Panc1 (cell line): ENCODE data around the gene CABCOCO1. TPM values are rescaled to one million over a fixed set of nuclear protein-coding genes. Genes with fewer than 3 reads are reported as not detected.

ENCODE experiments used
- ATAC-seq: fragments of 200-7000 bp; cut with Tn5 transposase; 2 replicates; pipeline ENCODE4 v1.9.1; 2020; ENCODE audit warnings: mild to moderate bottlenecking, moderate library complexity
- BruUV-seq: library from RNA; stranded (reverse); fragments of 400-500 nt; replicated peaks from 2 replicates; lab custom pipeline; 2021; lab: Mats Ljungman, UMichigan
- CTCF ChIA-PET: fragments of 300-600 bp; sonication (Branson Sonifier 250); formaldehyde crosslinking; loops from one replicate; lab custom pipeline; 2022; ENCODE audit warnings: antibody characterized with exemption; lab: Charles Lee
- POLR2A ChIA-PET: fragments of 300-600 bp; sonication (Branson Sonifier 250); formaldehyde crosslinking; loops from one replicate; lab custom pipeline; 2022; ENCODE audit warnings: antibody characterized with exemption; lab: Charles Lee
- DNase-seq: peaks from one replicate; pipeline ENCODE4 v3.0.0-alpha.2; 2010; ENCODE audit warnings: low read depth, low spot score
- H3K27ac ChIP-seq: 2 replicates; pipeline ENCODE4 v1.5.1; 2011; ENCODE audit warnings: mild to moderate bottlenecking, low read length, inconsistent platforms
- H3K27me3 ChIP-seq: fragments of 200-500 bp; sonication (Bioruptor generic); 2 replicates; pipeline ENCODE4 v1.6.0; 2014; ENCODE audit warnings: low read length, inconsistent platforms; ENCODE audit not compliant: control insufficient read depth, insufficient read depth
- H3K36me3 ChIP-seq: fragments of 200-500 bp; sonication (Bioruptor generic); 2 replicates; pipeline ENCODE4 v1.5.1; 2014; ENCODE audit warnings: inconsistent platforms, mild to moderate bottlenecking, low read length, moderate library complexity; ENCODE audit not compliant: control insufficient read depth, insufficient read depth
- H3K4me1 ChIP-seq: 2 replicates; pipeline ENCODE4 v1.5.1; 2011; ENCODE audit warnings: inconsistent platforms, mild to moderate bottlenecking, low read length, moderate library complexity; ENCODE audit not compliant: control insufficient read depth, insufficient read depth
- H3K4me3 ChIP-seq, 2 experiments: 2 replicates each; pipeline ENCODE4 v1.5.1; 2011 to 2012; ENCODE audit warnings: low read depth in 2 of 2, low read length in 2 of 2, mild to moderate bottlenecking in 2 of 2, inconsistent platforms in 1 of 2, moderate library complexity in 1 of 2
- H3K9me3 ChIP-seq: fragments of 200-500 bp; sonication (Bioruptor generic); 2 replicates; pipeline ENCODE4 v1.5.1; 2014; ENCODE audit warnings: low read depth, mild to moderate bottlenecking, inconsistent platforms, low read length, moderate library complexity; ENCODE audit not compliant: control insufficient read depth, insufficient read depth
- POLR2AphosphoS5 ChIP-seq: IDR thresholded peaks from 2 replicates; pipeline ENCODE4 v1.6.1; 2012; ENCODE audit warnings: mild to moderate bottlenecking, low read depth, low read length, moderate library complexity
- SIN3A ChIP-seq: IDR thresholded peaks from 2 replicates; pipeline ENCODE4 v1.6.1; 2012; ENCODE audit warnings: low read depth, mild to moderate bottlenecking, low read length, moderate library complexity, borderline replicate concordance; ENCODE audit not compliant: insufficient read depth
- TCF7L2 ChIP-seq: IDR thresholded peaks from 2 replicates; pipeline ENCODE4 v1.6.1; 2011; ENCODE audit warnings: mild to moderate bottlenecking, low read depth, low read length, inconsistent platforms
- in situ Hi-C: cut with HindIII; loops from 2 replicates; pipeline ENCODE4 v1.10.0; 2016; ENCODE audit warnings: low sequenced_read_pairs, low pct_unique_long_range_greater_than_20kb
- intact Hi-C: fragments of 100-400 bp; cut with micrococcal nuclease; formaldehyde crosslinking; loops from one replicate; pipeline ENCODE4 v1.10.0; 2022; ENCODE audit not compliant: unreplicated experiment
- total RNA-seq: library from RNA; stranded (reverse); gene quantifications from one replicate; pipeline ENCODE4 v1.2.1, GENCODE V29; 2021; ENCODE audit not compliant: unreplicated experiment
- TF ChIP-seq, protein P1 (sequence below): fragments of 450-650 bp; IDR thresholded peaks from 2 replicates; pipeline ENCODE4 v1.5.1; 2017; ENCODE audit warnings: mild to moderate bottlenecking
- TF ChIP-seq, protein P2 (sequence below), 2 experiments: IDR thresholded peaks; 2 replicates each; pipeline ENCODE4 v1.6.1; 2011 to 2012; ENCODE audit warnings: low read depth in 2 of 2, control low read depth in 1 of 2, low read length in 1 of 2, mild to moderate bottlenecking in 1 of 2, moderate library complexity in 1 of 2; ENCODE audit not compliant: insufficient read depth in 1 of 2

The CABCOCO1 gene
- total RNA-seq, 1 experiment from 2014 or later = 4.0 TPM

DNA sequence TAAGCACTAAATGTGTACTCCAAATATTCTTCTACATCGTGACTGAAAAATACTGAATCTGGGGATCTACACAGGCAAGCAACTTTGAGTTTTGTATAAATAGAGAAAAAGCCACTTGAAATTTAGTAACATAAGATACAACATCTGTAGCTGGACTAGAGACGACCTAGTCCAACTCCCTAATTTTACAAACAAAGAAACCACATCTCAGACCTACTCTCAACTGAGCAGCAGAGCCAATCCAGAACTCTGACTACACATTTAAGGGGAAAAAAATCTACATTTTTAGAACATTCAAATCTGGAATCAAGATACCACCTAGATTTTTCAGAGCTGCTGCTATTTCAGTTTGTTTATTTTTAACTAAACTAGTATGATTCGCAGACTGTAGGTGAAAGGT is 88.9 kb downstream of the CABCOCO1 start:
- H3K4me1 ChIP-seq = peaks cover 37% of the 10 kb centered on the region
- CTCF ChIA-PET = interaction anchor here (0.7 to 1.3 kb wide), 2 partner anchors 10 to 105 kb away, joined by 8 to 9 read pairs; no protein-coding TSS in a partner anchor
- DNase-seq (no peak), ATAC-seq (no peak)
- TF ChIP-seq, protein P1, sequence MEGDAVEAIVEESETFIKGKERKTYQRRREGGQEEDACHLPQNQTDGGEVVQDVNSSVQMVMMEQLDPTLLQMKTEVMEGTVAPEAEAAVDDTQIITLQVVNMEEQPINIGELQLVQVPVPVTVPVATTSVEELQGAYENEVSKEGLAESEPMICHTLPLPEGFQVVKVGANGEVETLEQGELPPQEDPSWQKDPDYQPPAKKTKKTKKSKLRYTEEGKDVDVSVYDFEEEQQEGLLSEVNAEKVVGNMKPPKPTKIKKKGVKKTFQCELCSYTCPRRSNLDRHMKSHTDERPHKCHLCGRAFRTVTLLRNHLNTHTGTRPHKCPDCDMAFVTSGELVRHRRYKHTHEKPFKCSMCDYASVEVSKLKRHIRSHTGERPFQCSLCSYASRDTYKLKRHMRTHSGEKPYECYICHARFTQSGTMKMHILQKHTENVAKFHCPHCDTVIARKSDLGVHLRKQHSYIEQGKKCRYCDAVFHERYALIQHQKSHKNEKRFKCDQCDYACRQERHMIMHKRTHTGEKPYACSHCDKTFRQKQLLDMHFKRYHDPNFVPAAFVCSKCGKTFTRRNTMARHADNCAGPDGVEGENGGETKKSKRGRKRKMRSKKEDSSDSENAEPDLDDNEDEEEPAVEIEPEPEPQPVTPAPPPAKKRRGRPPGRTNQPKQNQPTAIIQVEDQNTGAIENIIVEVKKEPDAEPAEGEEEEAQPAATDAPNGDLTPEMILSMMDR = no peak
- TF ChIP-seq TCF7L2 = no peak
- TF ChIP-seq POLR2AphosphoS5 = no peak
- TF ChIP-seq, protein P2, sequence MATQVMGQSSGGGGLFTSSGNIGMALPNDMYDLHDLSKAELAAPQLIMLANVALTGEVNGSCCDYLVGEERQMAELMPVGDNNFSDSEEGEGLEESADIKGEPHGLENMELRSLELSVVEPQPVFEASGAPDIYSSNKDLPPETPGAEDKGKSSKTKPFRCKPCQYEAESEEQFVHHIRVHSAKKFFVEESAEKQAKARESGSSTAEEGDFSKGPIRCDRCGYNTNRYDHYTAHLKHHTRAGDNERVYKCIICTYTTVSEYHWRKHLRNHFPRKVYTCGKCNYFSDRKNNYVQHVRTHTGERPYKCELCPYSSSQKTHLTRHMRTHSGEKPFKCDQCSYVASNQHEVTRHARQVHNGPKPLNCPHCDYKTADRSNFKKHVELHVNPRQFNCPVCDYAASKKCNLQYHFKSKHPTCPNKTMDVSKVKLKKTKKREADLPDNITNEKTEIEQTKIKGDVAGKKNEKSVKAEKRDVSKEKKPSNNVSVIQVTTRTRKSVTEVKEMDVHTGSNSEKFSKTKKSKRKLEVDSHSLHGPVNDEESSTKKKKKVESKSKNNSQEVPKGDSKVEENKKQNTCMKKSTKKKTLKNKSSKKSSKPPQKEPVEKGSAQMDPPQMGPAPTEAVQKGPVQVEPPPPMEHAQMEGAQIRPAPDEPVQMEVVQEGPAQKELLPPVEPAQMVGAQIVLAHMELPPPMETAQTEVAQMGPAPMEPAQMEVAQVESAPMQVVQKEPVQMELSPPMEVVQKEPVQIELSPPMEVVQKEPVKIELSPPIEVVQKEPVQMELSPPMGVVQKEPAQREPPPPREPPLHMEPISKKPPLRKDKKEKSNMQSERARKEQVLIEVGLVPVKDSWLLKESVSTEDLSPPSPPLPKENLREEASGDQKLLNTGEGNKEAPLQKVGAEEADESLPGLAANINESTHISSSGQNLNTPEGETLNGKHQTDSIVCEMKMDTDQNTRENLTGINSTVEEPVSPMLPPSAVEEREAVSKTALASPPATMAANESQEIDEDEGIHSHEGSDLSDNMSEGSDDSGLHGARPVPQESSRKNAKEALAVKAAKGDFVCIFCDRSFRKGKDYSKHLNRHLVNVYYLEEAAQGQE (IDR thresholded peaks at IDR 0.05; ENCODE audit: insufficient read depth in 1 of 2, low read depth in 2 of 2, low read length in 1 of 2) = no peak
- no peak for TF ChIP-seq SIN3A
- no peaks in the 10 kb centered on the region for H3K27me3 ChIP-seq
- no peaks in the 10 kb centered on the region for H3K9me3 ChIP-seq
- H3K27ac ChIP-seq = peak overlapping the region; percentile 94
- in situ Hi-C loops = no loop called here
- H3K36me3 ChIP-seq = no peaks in the 10 kb centered on the region
- no peak overlapping the region for H3K4me3 ChIP-seq
- no TSS peak for BruUV-seq
- intact Hi-C loops = loop anchor here (5.0 kb wide), 1 partner anchor 146 kb away; no protein-coding TSS in a partner anchor
- POLR2A ChIA-PET = no interaction called here

DNA sequence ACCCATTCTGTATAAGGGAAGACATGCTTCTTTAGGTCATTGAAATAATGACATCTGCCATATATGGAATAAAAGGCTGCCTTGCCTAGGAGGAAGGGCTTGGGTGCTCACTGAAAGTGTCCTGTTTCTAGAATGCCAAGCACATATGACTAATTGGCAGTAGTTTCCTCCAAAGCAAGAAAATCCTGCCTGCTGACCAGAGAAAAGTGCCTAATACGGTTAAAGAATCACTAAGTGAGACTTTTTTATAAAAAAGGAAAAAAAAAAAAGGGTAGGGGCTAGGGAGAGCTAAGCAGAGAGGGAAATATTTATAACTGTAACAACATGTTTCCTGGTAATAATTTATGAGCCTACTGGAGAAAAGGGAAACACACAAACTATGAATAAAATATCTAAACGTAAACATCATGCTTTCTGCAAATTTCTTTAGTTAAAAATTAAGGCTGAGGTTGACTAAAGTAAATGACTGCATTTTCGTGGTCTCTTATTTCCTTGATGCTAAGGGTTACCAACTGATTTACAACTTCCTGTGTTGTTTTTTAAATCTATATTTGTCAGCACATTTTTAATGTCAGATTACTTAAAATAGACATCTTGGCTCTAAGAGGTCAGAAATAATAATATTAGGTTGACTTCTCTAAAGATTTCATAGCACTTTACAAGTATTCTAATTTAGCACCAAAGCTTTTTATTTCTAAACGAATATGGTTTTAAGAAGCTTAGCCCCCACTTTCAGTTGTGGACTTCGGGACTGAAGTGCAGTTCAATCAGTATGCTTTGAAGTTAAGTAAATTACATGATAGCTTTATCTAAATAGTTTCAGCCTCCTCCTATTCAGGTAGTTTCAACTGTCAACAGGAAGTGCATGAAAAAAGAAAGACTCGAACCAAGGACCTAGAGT is 89.6 kb downstream of the CABCOCO1 start:
- ChIA-PET POLR2A (no interaction called here), CTCF (interaction anchor here (0.6 kb wide), 1 partner anchor 1108 kb away, joined by 3 read pairs; no protein-coding TSS in a partner anchor)
- Histone ChIP-seq H3K4me1 (peaks cover 37% of the 10 kb centered on the region), H3K9me3 (no peaks in the 10 kb centered on the region), H3K4me3 (no peak overlapping the region), H3K36me3 (no peaks in the 10 kb centered on the region), H3K27ac (peak overlapping the region; percentile 94), H3K27me3 (no peaks in the 10 kb centered on the region)
- intact Hi-C loops = loop anchor here (5.0 kb wide), 1 partner anchor 145 kb away; no protein-coding TSS in a partner anchor
- BruUV-seq = no TSS peak
- TF ChIP-seq POLR2AphosphoS5 (no peak), TCF7L2 (no peak), SIN3A (no peak)
- TF ChIP-seq, protein P1 = no peak
- TF ChIP-seq, protein P2 (IDR thresholded peaks at IDR 0.05; ENCODE audit: insufficient read depth in 1 of 2, low read depth in 2 of 2, low read length in 1 of 2) = no peak
- in situ Hi-C loops = no loop called here
- ATAC-seq = no peak
- no peak for DNase-seq
